AG09309 (cell line): ENCODE results near the gene NKX1-1.

Experiments
- DNase-seq: peaks from one replicate; pipeline ENCODE4 v3.0.0-alpha.2; 2010; ENCODE audit warnings: low read depth
- H3K4me3 ChIP-seq: 2 replicates; pipeline ENCODE4 v1.5.1; 2011; ENCODE audit warnings: mild to moderate bottlenecking, low read depth, low read length, moderate library complexity; ENCODE audit not compliant: control insufficient read depth
- TF ChIP-seq, protein P1 (sequence below): IDR thresholded peaks from 2 replicates; pipeline ENCODE4 v1.5.1; 2011; ENCODE audit warnings: mild to moderate bottlenecking, low read depth, low read length, inconsistent platforms; ENCODE audit not compliant: insufficient read depth, control insufficient read depth; ENCODE audit errors: missing control alignments

Gene NKX1-1

DNA sequence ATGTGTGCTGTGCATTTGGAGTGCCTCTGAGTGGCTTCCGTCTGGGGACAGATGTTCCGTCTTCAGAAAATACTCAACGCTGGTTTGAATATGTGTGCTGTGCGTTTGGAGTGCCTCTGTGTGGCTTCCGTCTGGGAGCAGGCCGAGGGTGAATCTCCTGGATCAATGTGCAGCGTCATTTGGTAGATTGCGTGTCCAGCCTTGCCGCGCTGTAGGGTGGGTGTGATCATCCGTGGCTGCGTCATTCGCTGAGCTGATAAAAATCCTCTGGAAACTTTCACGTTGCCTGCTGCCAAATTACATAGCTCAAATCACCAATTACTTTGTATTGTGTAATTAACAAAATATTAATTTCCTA lies 47.1 kb downstream of the NKX1-1 start:
- TF ChIP-seq, protein P1, sequence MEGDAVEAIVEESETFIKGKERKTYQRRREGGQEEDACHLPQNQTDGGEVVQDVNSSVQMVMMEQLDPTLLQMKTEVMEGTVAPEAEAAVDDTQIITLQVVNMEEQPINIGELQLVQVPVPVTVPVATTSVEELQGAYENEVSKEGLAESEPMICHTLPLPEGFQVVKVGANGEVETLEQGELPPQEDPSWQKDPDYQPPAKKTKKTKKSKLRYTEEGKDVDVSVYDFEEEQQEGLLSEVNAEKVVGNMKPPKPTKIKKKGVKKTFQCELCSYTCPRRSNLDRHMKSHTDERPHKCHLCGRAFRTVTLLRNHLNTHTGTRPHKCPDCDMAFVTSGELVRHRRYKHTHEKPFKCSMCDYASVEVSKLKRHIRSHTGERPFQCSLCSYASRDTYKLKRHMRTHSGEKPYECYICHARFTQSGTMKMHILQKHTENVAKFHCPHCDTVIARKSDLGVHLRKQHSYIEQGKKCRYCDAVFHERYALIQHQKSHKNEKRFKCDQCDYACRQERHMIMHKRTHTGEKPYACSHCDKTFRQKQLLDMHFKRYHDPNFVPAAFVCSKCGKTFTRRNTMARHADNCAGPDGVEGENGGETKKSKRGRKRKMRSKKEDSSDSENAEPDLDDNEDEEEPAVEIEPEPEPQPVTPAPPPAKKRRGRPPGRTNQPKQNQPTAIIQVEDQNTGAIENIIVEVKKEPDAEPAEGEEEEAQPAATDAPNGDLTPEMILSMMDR, result no peak
- DNase-seq, result no peak
- no peak overlapping the region for H3K4me3 ChIP-seq

- H3K4me3 ChIP-seq, result no peak overlapping the region
- DNase-seq, result no peak
- TF ChIP-seq, protein P1, result no peak
Observed at GRCh38 chr4:1358421-1359143, 47.7 kb downstream of the NKX1-1 start.

GRCh38 chr4:1357356-1358248 lies 48.6 kb downstream of the NKX1-1 start:
- TF ChIP-seq, protein P1, result no peak
- DNase-seq, result no peak

DNA sequence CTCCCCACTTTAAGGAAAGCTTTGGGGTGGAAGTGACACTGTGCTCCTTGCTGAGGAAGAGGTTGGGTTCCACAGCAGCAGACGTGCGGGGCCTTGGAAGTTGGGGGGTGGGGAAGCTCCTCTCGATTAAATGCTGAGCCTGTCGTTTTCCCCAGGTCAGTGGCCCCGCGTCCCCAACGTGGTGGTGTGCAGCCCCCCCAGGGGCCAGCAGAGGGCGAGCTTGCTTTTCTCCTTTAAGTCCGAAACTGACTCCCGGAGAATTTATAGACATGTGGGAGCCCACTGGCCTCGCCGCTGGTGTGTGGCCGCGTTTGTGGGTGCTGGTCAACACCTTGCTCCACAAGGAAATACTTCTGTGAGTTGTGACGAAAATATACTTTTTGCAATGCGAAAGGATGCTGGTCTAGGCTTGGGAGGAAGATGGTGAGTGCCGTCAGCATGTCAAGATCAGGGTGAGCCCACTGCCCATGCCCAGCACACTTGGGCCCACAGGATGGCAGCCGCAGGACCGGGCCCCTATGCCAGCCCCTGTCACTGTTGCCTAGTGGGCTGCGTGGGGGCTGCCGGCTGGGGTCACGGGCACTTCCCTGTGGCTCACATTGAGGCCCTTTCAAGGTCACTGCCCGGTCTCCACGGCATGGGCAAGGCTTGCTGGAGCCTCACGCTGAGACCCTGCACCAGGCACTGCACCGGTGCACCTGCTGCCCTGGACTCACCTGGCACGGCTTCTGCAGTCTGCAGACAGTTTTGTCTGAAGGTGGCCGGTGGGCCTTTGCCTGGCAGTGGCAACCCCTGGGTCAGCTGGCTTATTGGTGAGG lies 49.9 kb downstream of the NKX1-1 start:
- no peak overlapping the region for H3K4me3 ChIP-seq
- DNase-seq, result no peak
- TF ChIP-seq, protein P1, result peak; percentile 86

More at GRCh38 chr4:1357356-1358248, 48.6 kb downstream of the NKX1-1 start:
- H3K4me3 ChIP-seq, result no peak overlapping the region

DNA sequence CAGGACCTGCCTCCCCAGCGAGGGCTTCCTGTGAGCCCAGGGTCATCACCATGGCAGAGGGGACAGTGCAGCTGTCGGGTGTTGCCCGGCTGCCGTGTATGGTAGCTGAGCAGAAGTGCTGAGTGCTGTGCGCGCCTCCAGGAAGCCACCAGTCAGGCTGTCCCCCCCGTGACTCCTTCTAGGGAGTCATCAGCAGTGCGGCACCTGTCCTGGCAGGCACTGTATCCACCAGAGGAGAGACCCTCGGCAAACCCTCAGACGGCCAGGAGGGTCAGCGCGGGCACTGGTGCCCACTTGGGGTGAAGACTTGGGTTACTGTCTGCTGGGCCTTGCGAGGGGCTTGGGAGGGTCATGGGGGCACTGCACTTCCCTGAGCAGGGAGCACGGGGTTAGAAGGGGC lies 50.9 kb downstream of the NKX1-1 start:
- no peak overlapping the region for H3K4me3 ChIP-seq
- no peak for DNase-seq
- TF ChIP-seq, protein P1, result no peak

DNA sequence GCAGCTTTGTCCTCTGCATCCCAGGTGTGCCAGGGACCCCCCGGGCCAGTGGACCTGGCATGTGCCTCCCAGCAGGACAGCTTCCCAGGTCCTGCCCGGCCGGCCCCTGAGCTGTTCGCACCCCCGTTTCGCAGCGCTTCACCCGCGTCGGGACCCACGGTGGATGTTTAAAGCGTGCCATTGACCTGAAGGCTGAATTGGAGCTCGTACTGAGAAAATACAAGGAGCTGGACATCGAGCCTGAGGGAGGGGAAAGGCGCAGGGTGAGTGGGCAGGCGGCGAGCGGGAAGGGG lies 51.3 kb downstream of the NKX1-1 start:
- no peak overlapping the region for H3K4me3 ChIP-seq
- TF ChIP-seq, protein P1, result no peak
- no peak for DNase-seq
